GM18519 (cell line): ENCODE data around the gene PTPN2.
A peak's percentile ranks its signal among the peaks of the same experiment; 100 is the strongest.
"Not testable (repeated sequence)": the region's sequence is repeated elsewhere in the genome, so short reads cannot be mapped to it uniquely, and the experiment has no call there.

Experiments
- ATAC-seq: cut with Tn5 transposase; IDR thresholded peaks from one replicate; pipeline ENCODE4 v1.9.1; 2021; ENCODE audit warnings: mild to moderate bottlenecking, moderate library complexity; ENCODE audit not compliant: unreplicated experiment, low FRiP score

PTPN2 gene

GRCh38 chr18:12883684-12884405, at the start of gene PTPN2:
Gene PTPN2, minus strand, starts transcription at chr18:12884237. Its CDS starts 96 bp downstream, at chr18:12884141.
- ATAC-seq: peak; percentile 53

GRCh38 chr18:12933327-12933726, 49.3 kb upstream of the PTPN2 start:
- ATAC-seq: no peak

- no peak for ATAC-seq
Observed at GRCh38 chr18:12930908-12931307, 46.9 kb upstream of the PTPN2 start.

GRCh38 chr18:12930376-12930775, 46.3 kb upstream of the PTPN2 start:
- ATAC-seq: no peak

GRCh38 chr18:12929477-12930083, 45.5 kb upstream of the PTPN2 start:
- ATAC-seq: no peak

GRCh38 chr18:12928641-12929040, 44.6 kb upstream of the PTPN2 start:
- no peak for ATAC-seq

GRCh38 chr18:12928206-12928605, 44.2 kb upstream of the PTPN2 start:
- ATAC-seq: no peak

GRCh38 chr18:12924616-12925015, 40.6 kb upstream of the PTPN2 start:
- ATAC-seq: no peak

- ATAC-seq: no peak
Observed at GRCh38 chr18:12922266-12922665, 38.2 kb upstream of the PTPN2 start.

GRCh38 chr18:12921178-12921577, 37.1 kb upstream of the PTPN2 start:
- ATAC-seq: no peak

GRCh38 chr18:12911929-12912703, 28.1 kb upstream of the PTPN2 start:
- ATAC-seq: no peak

- no peak for ATAC-seq
Observed at GRCh38 chr18:12911025-12911928, 27.2 kb upstream of the PTPN2 start.

- ATAC-seq: no peak
Observed at GRCh38 chr18:12908706-12909105, 24.7 kb upstream of the PTPN2 start.

GRCh38 chr18:12907258-12907925, 23.4 kb upstream of the PTPN2 start:
- ATAC-seq: no peak

GRCh38 chr18:12906773-12907172, 22.7 kb upstream of the PTPN2 start:
- no peak for ATAC-seq

- no peak for ATAC-seq
Observed at GRCh38 chr18:12906119-12906518, 22.1 kb upstream of the PTPN2 start.

- ATAC-seq: no peak
Observed at GRCh38 chr18:12904012-12904516, 20.0 kb upstream of the PTPN2 start.

- not testable (repeated sequence) for ATAC-seq
Observed at GRCh38 chr18:12901208-12901607, 17.2 kb upstream of the PTPN2 start.

- ATAC-seq: not testable (repeated sequence)
Observed at GRCh38 chr18:12896784-12897333, 12.8 kb upstream of the PTPN2 start.
